HG03521 (cell line): ENCODE data around the gene HSD3B1.

Experiments
- ATAC-seq: cut with Tn5 transposase; IDR thresholded peaks from one replicate; pipeline ENCODE4 v1.9.1; 2021; ENCODE audit warnings: mild to moderate bottlenecking, moderate library complexity; ENCODE audit not compliant: unreplicated experiment

HSD3B1 gene

GRCh38 chr1:119506941-119507340 is at the start of gene HSD3B1:
Gene HSD3B1 (plus strand): TSS chr1:119507210. CDS start chr1:119507477, 267 bp downstream.
- no peak for ATAC-seq

- ATAC-seq, result no peak
These were observed 44.0 kb upstream of the HSD3B1 start for GRCh38 chr1:119462964-119463363.

DNA sequence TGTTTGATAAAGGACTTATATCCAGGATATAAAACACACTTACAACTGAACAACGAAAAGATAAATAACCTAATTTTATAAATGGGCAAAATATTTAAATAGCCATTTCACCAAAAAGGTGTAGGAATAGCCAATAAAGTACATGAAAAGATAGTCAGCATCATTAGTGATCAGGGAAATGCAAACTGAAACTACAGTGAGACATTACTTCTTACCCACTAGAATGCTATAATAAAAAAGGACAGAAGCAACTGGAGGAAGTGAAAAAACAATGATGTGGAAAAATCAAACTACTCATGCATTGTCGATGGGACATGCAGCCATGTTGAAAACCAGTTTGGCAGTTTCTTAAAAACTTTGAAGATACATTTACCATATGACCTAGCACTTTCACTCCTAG is 43.4 kb upstream of the HSD3B1 start:
- no peak for ATAC-seq

GRCh38 chr1:119466445-119466844 is 40.6 kb upstream of the HSD3B1 start:
- no peak for ATAC-seq

DNA sequence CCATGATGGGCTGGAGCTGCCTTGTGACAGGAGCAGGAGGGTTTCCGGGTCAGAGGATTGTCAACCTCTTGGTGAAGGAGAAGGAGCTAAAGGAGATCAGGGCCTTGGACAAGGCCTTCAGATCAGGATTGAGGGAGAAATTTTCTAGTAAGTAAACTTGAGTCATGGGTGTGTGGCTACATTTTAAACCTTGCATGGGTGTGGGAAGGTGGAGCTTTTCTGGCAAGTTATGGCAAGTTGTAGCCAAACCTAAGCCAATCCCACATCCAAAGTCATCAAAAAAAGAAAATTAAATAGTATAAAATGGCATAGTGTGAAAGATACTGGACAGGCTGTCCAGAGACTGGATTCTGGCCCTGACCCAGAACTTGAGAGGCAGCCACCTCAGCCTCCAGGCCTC is 39.8 kb upstream of the HSD3B1 start:
- ATAC-seq, result no peak

DNA sequence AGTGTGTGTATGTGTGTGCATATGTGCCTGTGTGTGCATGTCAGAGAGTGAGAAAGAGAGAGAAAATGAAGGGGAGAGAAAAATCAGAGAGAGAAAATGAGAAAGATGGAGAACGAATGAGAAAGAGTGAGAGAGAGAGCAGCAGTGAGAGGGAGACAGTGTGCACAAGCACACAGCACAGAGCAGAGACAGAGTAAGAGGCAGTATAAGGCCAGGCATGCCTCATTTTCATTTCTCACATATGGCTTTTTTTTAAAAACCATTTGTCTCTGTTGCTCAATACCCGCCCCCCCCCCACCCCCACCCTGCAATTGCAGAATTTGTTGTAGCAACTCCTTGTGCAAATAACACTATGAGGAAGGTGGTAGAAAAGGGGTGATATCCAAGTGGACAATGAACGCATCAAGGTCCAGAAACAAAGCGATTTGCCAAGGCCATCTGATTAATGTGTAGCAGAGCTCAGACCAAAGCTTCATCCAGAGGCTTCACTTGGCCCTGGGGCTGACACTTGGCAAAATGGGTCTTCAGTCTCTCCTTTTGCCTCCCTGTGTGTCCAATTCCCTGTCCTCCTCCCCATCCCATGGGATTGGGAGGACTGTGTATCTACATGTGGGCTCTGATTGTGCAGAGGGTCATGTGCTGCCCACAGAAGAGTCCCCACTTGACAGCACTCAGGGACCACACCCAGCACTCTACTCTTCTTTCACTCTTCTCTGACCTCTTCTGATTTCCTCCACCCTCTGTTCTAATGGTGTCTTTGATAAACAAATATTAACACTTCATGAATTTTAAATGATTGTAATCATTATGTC is 38.9 kb upstream of the HSD3B1 start:
- no peak for ATAC-seq

- no peak for ATAC-seq
These were observed 37.3 kb upstream of the HSD3B1 start for GRCh38 chr1:119469741-119470140.

GRCh38 chr1:119470377-119470776 is 36.6 kb upstream of the HSD3B1 start:
- no peak for ATAC-seq

GRCh38 chr1:119470958-119471357 is 36.1 kb upstream of the HSD3B1 start:
- no peak for ATAC-seq

- no peak for ATAC-seq
These were observed 35.4 kb upstream of the HSD3B1 start for GRCh38 chr1:119471566-119471965.

DNA sequence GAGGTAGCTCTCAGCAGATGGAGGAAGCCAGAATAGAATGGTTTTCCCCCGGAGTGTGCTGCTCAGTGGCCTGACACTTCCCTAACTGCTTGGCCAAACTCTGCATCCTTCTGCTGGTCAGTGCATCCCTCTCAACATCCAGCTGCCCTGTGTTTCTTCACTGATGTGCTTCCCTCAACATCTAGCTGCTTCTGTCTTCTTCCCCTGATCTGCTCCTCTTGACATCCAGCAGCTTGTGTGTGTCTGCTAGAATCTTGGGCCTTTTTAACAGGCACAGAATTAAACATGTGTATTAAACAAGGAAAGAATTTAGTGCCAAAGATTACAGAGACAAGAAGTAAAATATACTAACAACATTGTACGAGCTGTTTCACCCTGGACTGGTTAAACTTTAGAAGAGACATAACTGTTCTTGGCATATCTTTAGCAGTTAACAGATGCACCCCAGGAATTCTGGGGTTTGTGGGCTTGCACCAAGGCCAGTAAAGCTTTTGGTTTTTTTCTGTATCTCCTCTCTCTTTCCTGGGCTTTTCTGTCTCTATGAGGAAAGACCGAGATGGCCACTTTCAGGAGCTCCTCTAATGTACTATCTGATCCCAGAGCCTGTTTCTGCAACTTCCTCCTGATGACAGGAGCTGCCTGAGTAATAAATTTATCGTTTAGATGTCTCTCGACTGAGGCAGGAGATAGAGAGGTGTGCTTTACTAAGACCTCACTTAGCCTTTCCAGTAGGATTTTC is 34.8 kb upstream of the HSD3B1 start:
- no peak for ATAC-seq

DNA sequence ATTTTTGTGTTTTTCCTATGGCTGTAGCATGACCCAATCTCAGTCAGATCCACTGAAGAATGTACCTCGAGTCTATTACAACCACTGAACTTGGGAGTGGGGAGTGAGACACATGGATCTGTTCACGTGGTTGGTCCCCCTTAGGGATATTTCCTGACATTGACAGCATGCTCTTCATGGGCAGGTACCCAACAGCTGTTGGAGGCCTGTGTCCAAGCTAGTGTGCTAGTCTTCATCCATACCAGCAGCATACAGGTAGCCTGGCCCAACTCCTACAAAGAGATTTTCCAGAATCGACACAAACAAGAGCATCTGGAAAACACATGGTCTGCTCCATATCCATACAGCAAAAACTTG is 34.2 kb upstream of the HSD3B1 start:
- ATAC-seq, result no peak

GRCh38 chr1:119475866-119476439 is 31.1 kb upstream of the HSD3B1 start:
- peak; percentile 86 for ATAC-seq

GRCh38 chr1:119477710-119478109 is 29.3 kb upstream of the HSD3B1 start:
- no peak for ATAC-seq

DNA sequence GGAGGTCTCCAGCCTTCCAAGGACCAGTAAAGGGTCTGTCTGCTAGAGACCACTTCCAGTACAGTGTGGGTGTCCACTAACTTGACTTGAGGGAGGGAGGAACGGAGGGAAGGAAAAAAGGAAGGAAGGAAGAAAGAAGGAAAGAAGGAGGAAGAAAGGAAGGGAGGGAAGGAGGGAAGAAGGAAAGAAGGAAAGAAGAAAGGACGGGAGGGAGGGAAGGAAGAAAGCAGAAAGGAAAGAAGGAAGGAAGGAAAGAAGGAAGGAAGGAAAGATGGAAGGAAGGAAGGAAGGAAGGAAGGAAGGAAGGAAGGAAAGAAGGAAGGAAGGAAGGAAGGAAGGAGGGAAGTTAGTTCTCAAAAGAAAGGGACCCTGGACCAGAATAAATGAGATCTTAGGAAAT is 26.8 kb upstream of the HSD3B1 start:
- ATAC-seq, result no peak

DNA sequence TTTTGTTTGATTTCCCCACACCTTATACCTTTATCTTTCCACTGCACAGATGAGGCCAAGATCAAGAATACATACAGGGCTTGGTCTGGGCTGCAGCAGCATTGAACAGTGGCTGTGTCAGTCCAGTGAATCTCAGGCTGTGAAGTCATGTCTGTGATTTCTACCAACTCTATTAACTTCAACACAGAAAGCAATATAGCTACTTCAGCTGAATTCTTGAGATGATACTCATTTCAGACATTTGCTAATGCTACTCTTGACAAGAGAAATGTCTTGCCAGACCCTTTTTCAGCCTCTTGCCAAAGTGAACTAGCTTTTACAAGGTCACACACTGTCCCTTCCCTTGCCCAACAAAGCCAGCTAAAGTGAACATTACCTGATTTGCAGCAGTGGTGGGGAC is 25.1 kb upstream of the HSD3B1 start:
- ATAC-seq, result no peak

DNA sequence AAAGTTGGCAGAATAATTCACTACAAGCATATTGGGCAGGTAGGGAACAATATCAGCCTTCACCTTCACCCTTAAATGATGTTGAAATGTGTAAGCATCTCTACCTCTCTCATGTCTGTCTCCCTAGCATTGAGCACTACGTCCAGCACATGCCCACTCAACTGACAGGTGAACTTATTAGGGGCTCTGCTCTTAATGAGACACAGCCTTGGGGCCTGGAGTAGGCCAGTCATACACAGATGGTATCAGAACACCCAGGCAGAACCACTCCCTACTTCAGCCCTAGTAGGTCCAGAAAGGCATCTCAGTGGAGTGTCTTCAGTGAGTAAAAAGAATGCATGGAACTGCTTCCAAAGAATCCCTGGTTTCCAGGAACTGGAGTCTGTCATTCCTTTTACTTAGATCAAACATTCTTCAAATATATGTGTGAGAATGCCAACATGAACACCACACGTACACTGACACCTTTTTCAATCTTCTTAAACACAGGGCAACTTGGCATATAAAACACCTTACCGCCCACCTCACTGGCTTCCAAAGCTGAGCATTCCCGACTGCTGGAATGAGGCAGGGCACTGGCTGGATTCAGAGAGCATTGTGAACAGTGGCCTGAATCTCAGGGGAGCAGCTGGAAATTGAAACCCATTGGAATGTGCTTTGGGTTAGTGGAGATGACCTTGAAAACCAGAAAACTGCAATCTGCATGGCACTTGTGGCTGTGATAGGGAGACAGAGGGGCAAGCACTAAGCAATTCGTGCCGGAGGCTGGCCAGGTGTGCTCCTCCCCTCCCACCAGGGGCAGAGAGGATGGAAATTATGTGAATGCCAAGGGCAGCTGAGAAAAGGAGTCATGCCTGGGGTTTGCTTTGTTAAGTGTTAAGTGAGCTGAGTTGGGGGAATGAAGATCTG is 24.2 kb upstream of the HSD3B1 start:
- no peak for ATAC-seq

GRCh38 chr1:119483441-119484200 is 23.4 kb upstream of the HSD3B1 start:
- ATAC-seq, result no peak

DNA sequence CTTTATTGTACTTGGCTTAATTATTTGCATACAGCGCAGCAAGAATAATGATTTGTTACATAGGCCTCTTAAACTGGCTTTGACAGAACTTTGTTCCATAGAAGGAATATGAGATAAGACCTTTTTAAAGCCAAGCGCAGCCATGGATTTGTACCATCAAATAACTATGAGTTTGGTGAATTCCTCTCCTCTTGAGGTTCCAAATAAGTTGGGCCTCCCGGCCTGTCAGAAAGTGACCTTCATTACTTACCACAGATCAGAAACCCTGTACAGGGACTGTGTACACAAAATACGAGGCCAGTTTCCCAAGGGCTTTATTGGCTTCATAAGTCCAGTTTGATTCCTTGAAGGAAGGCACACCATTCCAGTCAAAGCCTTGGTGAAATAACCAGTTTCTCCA is 21.8 kb upstream of the HSD3B1 start:
- ATAC-seq, result no peak

DNA sequence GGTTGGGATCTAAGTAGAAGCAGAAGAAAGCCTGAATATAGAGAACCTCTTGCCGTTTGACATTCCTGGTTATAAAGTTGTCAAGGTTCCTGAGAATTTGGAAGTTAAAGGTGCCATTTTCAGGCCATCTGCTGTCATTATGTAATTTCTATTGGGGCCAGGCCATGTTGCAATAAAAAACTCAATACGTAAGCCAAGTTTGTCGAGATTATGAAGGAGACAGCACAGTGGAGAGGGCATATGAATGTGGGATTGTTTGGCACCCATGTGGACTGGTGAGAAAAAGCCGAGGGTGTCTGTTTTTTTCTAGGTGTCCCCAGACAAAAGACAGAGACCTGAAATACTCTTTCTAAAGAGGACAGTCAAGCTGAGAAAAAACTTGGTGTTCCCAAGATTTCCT is 18.8 kb upstream of the HSD3B1 start:
- ATAC-seq, result no peak
